LNCaP clone FGC (cell line): ENCODE data around the gene FEN1.
A peak's percentile ranks its signal among the peaks of the same experiment; 100 is the strongest.

ENCODE experiments used
- DNase-seq: peaks from one replicate; pipeline ENCODE4 v3.0.0-alpha.2; 2011; ENCODE audit warnings: low read depth
- H3K4me3 ChIP-seq: 2 replicates; pipeline ENCODE4 v1.5.1; 2011; ENCODE audit warnings: mild to moderate bottlenecking, low read depth, low read length, control low read depth
- CTCF ChIP-seq: IDR thresholded peaks from 2 replicates; pipeline ENCODE4 v1.5.1; 2012; ENCODE audit warnings: mild to moderate bottlenecking; ENCODE audit not compliant: control insufficient read depth, insufficient read depth; ENCODE audit errors: extremely low read depth

FEN1 gene

DNA sequence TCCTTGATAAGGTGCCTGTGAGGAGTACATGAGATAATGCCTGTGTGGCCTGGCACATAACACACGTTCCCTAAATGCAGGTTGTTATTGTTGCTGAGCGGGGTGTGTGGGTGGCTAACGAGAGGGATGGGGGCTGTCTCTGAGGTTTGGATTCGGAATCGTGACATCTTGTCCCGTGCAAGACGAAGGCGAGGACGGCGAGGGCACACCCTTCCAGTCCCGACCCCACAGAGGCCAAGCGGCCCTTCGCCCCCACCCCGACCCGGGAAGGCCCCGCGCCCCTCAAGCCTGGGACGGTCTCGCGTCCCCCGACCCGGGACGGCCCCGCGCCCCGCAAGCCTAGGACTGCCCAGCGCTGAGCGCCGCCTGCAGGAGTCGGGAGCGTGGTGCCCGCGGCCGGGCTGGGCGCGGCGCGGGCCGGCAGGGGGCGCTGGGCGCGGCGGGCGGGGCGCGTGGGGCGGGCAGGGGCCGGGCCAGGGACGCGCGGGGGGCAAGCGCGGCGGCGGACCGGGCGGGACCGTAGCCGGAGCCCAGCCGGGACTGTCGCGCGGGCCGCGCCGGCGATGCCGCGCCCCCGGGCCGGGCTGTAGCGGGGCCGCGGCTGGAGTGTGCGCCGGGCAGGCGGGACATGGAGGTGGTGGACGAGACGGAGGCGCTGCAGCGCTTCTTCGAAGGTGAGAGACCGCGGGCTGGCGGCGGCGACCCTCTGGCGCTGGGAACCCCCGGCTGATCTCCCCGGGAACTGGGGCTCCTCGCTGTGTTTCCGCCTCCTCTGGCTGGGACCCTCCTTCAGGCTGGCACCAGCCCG, 40.4 kb upstream of the FEN1 start, which contains the start of gene MYRF:
TSS of gene MYRF (plus strand) at position 520 of the 808 bp plus-strand sequence. CDS start at position 629, 109 bp downstream.
- TF ChIP-seq CTCF = peak; percentile 95
- peak within 1 kb of the TSS; percentile 38 for H3K4me3 ChIP-seq
- DNase-seq = no peak

DNA sequence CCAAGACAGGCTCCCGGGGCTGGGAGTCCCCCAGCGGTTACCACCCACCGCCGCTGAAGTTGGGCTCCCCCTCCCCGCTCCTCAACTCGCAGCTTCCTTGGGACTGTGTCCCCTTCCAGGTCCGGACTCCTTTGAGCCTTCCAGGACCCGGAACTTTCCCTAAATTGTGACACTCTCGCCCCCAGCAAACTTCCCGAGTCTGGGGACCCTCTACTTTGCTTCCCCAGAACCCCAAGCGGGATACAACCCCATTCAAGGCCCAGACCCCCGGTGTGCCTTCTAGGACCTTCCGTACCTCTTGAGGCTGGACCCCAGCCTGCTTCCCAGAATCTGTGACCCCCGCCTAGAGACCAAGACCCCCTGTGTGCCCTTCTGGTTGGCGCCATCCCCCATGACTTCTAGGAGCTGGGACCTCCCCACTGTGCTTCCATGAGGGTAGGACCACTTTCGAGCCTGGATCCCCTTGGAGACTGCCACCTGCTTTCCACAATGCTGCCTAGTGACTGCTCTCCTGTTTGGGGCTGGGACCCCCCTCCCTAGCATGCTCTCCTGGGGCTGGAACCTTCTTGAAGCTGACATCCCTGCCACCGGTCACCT, 39.7 kb upstream of the FEN1 start:
- peak overlapping the region; percentile 38 for H3K4me3 ChIP-seq
- DNase-seq = no peak
- TF ChIP-seq CTCF = no peak

GRCh38 chr11:61753672-61754071, 39.0 kb upstream of the FEN1 start:
- no peak overlapping the region for H3K4me3 ChIP-seq
- DNase-seq = no peak
- no peak for TF ChIP-seq CTCF

- no peak for TF ChIP-seq CTCF
- H3K4me3 ChIP-seq = no peak overlapping the region
- no peak for DNase-seq
Measured at GRCh38 chr11:61754534-61755482, 37.9 kb upstream of the FEN1 start.

GRCh38 chr11:61756147-61756451, 36.6 kb upstream of the FEN1 start:
- DNase-seq = no peak
- no peak for TF ChIP-seq CTCF
- no peak overlapping the region for H3K4me3 ChIP-seq

DNA sequence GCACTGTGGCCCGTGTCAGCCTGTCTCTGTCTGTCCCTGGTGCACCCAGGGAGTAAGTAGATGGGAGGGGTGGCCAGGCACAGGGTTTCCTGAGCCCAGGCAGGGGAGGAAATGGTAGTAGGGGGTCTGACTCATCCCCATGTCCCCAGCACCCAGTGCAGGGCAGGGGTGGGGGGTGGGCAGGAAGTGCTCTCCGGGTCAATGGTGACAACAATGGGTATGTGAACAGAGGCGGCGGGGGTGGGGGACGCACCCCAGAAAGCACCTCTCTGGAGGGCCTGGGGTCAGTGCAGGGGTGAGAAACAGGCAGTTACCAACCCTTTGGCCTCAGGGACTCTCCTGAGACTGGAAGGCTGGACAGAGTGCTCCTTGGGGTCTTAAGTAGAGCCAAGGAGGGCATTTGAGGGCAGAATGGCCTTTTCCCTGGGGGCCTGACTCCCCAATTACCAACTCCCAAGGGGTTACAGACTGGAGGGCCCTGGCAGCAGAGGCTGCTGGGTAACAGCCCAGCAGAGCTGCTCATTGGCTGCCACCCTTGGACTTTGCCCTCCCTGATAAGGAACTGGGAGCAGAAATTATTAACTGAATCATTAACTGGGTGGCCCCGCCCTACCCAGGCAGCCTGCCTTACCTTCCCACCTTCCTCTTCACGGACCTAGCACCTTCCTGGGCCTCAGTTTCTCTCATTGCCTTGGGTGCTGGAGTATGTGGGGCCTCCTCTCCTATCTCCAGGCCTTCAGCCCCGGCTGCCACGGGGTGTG, 36.1 kb upstream of the FEN1 start:
- H3K4me3 ChIP-seq = no peak overlapping the region
- DNase-seq = no peak
- no peak for TF ChIP-seq CTCF
